Adrenal gland (tissue), 12 donors: Measurements from ENCODE around the gene PGS1. TPM values are rescaled to one million over a fixed set of nuclear protein-coding genes. Genes with fewer than 3 reads are reported as not detected.
A peak's percentile ranks its signal among the peaks of the same experiment; 100 is the strongest.

Experiments
- DNase-seq, 7 donors: peaks; one replicate each; pipeline ENCODE4 v3.0.0-alpha.2; 2019 to 2020
- H3K27ac ChIP-seq, 5 donors: fragments of 200-600 bp; sonication (generic) in 4 of 5; 1 replicate in 3 of 5; 2 replicates in 2 of 5; pipeline versions ENCODE4 v1.5.1 to v1.8.0; 2016 to 2020; ENCODE audit warnings: mild to moderate bottlenecking in 1 of 5
- H3K27me3 ChIP-seq: fragments of 200-600 bp; 2 replicates; pipeline ENCODE4 v1.8.0; 2021
- H3K36me3 ChIP-seq, 2 donors: fragments of 200-600 bp; replicated peaks in 1 of 2; 1 replicate in 1 of 2; 2 replicates in 1 of 2; pipeline versions ENCODE4 v1.5.1 to v1.8.0; 2018 to 2022
- H3K4me1 ChIP-seq, 2 donors: fragments of 200-600 bp; replicated peaks in 1 of 2; 1 replicate in 1 of 2; 2 replicates in 1 of 2; pipeline versions ENCODE4 v1.5.1 to v1.8.0; 2018 to 2021
- H3K4me3 ChIP-seq, 4 donors: fragments of 200-600 bp; sonication (generic) in 3 of 4; one replicate each; pipeline ENCODE4 v1.5.1; 2016 to 2018
- H3K9me3 ChIP-seq, 3 donors: fragments of 200-600 bp; sonication (generic) in 1 of 3; replicated peaks in 1 of 3; 1 replicate in 2 of 3; 2 replicates in 1 of 3; pipeline versions ENCODE4 v1.5.1 to v1.8.0; 2016 to 2021
- POLR2A ChIP-seq, 2 donors: fragments of 450-650 bp; IDR thresholded peaks; one replicate each; pipeline ENCODE4 v1.6.1; 2017; ENCODE audit warnings: antibody characterized with exemption in 2 of 2, mild to moderate bottlenecking in 2 of 2, moderate library complexity in 1 of 2
- whole genome bisulfite sequencing, 4 donors: extraction: QIAGEN DNeasy Blood & Tissue Kit in 2 of 4; methylation state at CpG; one replicate each; pipeline versions ENCODE4 v1.1.5 to v1.1.7; 2013 to 2017; 5-methylcytosine and 5-hydroxymethylcytosine counted together
- intact Hi-C, 2 donors: fragments of 100-400 bp; cut with DNase I; formaldehyde crosslinking; loops; one replicate each; pipeline versions ENCODE4 v1.14.1 to v1.15.0; 2022 to 2023
- polyA plus RNA-seq, 3 donors: library from polyadenylated mRNA; stranded (reverse); fragments of 200-250 nt in 2 of 3; fragments of 350-450 nt in 1 of 3; fragmentation: Illumina TruSeq in 1 of 3; extraction: RNeasy Lipid Tissue Mini Kit (QIAGEN cat#74804) in 1 of 3; gene quantifications; one replicate each; pipeline ENCODE4 v1.2.3, GENCODE V29; 2013 to 2014
- total RNA-seq, 9 donors: library from RNA; depleted of rRNA in 4 of 9; stranded (reverse); fragments of >200 nt in 4 of 9; fragments of 120-200 nt in 1 of 9; fragmentation: NEBNext Ultra II Directional in 1 of 9; extraction: Animal tissue kit (Norgen Biotek cat#: 25700) in 1 of 9; gene quantifications; one replicate each; pipeline versions ENCODE4 v1.1.0 to v1.2.4, GENCODE V29; 2013 to 2023
- TF ChIP-seq, protein P1 (sequence below), 6 experiments: fragments of 450-650 bp in 4 of 6; fragments of 200-600 bp in 2 of 6; sonication (generic) in 1 of 6; IDR thresholded peaks; 1 replicate in 5 of 6; 2 replicates in 1 of 6; pipeline versions ENCODE4 v1.5.1 to v1.8.0; 2016 to 2021; ENCODE audit warnings: antibody characterized with exemption in 6 of 6, mild to moderate bottlenecking in 2 of 6, moderate library complexity in 1 of 6
- donor health status: healthy with polysubstance abuse.
- donor health status: Bipolar disorder and iron deficiency.
- donor health status: DM: yes; HTN: yes; CAD: no.
- donor health status: DM: no; HTN: no; CAD: no.
- donor health status: DM: no; HTN: no; CAD: no.
- donor health status: DM: yes; HTN: yes; CAD: no.

PGS1 gene
- total and polyA plus RNA-seq, 12 donors, result 11.9 to 64.5 (median 31.0) TPM

DNA sequence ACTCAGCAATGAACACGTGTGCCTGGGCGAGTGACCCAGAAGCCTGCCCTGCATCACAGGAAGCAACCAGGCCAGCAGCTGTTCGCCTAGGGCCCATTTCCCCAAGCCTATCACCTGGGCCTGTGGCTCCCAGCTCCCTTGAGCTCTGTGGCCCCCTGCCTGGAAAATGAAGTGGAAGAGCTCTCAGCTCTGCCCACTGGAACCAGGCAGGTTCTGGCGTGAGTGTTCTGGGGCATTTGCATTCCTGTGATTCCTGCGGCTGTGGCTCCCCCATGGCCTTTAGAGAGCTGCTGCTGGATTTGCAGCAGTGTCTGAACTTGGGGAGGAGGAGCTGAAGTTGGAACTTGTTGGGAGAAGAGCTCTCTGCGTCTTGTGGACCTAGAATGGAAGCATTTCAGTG lies 22.8 kb downstream of the PGS1 start:
- H3K9me3 ChIP-seq, result no peaks in the 10 kb centered on the region
- intact Hi-C loops, result no loop called here
- peak overlapping the region in 2 of 5 donors; percentile 15 to 59 for H3K27ac ChIP-seq
- H3K4me3 ChIP-seq, result no peak overlapping the region
- peak in 1 of 7 donors; percentile 60 for DNase-seq
- WGBS, 4 donors, result 60 to 75% (median 63%) methylated on average over 4 to 6 of the region's 6 CpGs
- H3K36me3 ChIP-seq, result peaks cover 0 to 92% of the 10 kb centered on the region in 2 donors
- no peak for TF ChIP-seq POLR2A (IDR thresholded peaks at IDR 0.05)
- H3K27me3 ChIP-seq, result no peaks in the 10 kb centered on the region
- peaks cover 0 to 11% of the 10 kb centered on the region in 2 donors for H3K4me1 ChIP-seq

DNA sequence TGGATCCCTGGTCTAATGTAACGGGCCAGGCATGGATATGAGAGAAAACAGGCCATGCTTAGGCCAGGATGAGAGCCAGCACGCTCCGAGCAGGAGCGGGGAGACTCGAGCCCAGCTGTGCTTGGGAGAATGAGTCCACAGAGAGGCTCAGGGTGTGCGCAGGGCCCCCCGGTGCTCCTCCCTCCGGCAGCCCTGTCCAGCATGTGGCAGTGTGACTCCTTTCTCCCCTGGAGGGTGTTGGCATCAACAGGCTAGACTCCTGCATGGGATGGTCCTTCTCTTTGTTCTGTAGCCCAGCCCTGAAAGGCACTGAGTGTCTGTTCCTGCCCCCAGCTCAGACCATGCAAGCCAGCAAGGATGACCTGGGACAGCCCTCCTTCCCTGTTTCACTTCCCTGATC lies 23.4 kb downstream of the PGS1 start:
- H3K36me3 ChIP-seq, result peaks cover 0 to 88% of the 10 kb centered on the region in 2 donors
- H3K9me3 ChIP-seq, result no peaks in the 10 kb centered on the region
- TF ChIP-seq POLR2A (IDR thresholded peaks at IDR 0.05), result no peak
- TF ChIP-seq, protein P1, sequence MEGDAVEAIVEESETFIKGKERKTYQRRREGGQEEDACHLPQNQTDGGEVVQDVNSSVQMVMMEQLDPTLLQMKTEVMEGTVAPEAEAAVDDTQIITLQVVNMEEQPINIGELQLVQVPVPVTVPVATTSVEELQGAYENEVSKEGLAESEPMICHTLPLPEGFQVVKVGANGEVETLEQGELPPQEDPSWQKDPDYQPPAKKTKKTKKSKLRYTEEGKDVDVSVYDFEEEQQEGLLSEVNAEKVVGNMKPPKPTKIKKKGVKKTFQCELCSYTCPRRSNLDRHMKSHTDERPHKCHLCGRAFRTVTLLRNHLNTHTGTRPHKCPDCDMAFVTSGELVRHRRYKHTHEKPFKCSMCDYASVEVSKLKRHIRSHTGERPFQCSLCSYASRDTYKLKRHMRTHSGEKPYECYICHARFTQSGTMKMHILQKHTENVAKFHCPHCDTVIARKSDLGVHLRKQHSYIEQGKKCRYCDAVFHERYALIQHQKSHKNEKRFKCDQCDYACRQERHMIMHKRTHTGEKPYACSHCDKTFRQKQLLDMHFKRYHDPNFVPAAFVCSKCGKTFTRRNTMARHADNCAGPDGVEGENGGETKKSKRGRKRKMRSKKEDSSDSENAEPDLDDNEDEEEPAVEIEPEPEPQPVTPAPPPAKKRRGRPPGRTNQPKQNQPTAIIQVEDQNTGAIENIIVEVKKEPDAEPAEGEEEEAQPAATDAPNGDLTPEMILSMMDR (IDR thresholded peaks at IDR 0.05), result no peak
- no peak for DNase-seq
- intact Hi-C loops, result no loop called here
- no peak overlapping the region for H3K4me3 ChIP-seq
- peaks cover 0 to 11% of the 10 kb centered on the region in 2 donors for H3K4me1 ChIP-seq
- no peak overlapping the region for H3K27ac ChIP-seq
- WGBS, 4 donors, result 59 to 92% (median 73%) methylated on average over 5 to 8 of the region's 8 CpGs
- no peaks in the 10 kb centered on the region for H3K27me3 ChIP-seq

DNA sequence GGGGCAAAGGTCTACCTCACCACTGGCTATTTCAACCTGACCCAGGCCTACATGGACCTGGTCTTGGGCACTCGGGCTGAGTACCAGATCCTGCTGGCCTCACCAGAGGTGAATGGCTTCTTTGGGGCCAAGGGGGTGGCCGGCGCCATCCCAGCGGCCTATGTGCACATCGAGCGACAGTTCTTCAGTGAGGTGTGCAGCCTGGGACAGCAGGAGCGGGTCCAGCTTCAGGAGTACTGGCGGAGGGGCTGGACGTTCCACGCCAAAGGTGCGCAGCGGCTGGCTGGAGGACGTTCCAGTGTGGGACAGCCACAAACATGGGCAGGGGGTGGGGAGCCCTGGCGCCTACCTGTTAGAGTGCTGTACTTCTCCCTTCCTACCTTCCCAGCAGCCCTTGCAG lies 25.4 kb downstream of the PGS1 start:
- TF ChIP-seq, protein P1 (IDR thresholded peaks at IDR 0.05), result no peak
- TF ChIP-seq POLR2A (IDR thresholded peaks at IDR 0.05), result no peak
- WGBS, 4 donors, result 91 to 98% (median 93%) methylated on average over 12 to 14 of the region's 14 CpGs
- Histone ChIP-seq H3K27me3 (no peaks in the 10 kb centered on the region), H3K27ac (no peak overlapping the region), H3K4me3 (no peak overlapping the region), H3K9me3 (no peaks in the 10 kb centered on the region), H3K4me1 (peaks cover 0 to 15% of the 10 kb centered on the region in 2 donors), H3K36me3 (peaks cover 0 to 69% of the 10 kb centered on the region in 2 donors)
- intact Hi-C loops, result no loop called here
- DNase-seq, result no peak

DNA sequence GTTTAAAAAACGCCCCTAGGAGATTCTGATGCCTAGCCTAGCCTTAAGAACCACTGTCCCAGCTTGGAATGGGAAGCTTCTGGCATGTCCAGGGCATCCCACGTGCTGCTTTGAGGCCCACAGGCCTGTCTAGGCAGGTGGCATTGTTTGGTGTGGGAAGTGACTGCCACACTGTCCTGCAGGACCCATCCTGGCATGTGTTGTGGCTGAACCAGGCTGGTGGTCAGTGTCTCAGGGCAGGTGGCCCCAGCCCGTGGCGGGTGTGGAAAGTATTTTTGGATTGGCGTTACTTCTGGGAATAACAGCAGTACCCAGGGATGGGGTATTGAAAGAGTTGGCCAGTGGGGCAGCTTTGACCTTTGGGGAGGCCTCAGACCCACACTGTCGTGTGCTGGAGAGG lies 27.9 kb downstream of the PGS1 start:
- Histone ChIP-seq H3K4me1 (peaks cover 0 to 14% of the 10 kb centered on the region in 2 donors), H3K36me3 (peaks cover 0 to 43% of the 10 kb centered on the region in 2 donors), H3K27me3 (no peaks in the 10 kb centered on the region), H3K27ac (no peak overlapping the region), H3K9me3 (no peaks in the 10 kb centered on the region), H3K4me3 (no peak overlapping the region)
- WGBS, 4 donors, result 94 to 99% (median 97%) methylated on average over 6 of the region's 6 CpGs
- no peak for DNase-seq
- TF ChIP-seq, protein P1 (IDR thresholded peaks at IDR 0.05), result no peak
- TF ChIP-seq POLR2A (IDR thresholded peaks at IDR 0.05), result no peak
- intact Hi-C loops, result no loop called here

DNA sequence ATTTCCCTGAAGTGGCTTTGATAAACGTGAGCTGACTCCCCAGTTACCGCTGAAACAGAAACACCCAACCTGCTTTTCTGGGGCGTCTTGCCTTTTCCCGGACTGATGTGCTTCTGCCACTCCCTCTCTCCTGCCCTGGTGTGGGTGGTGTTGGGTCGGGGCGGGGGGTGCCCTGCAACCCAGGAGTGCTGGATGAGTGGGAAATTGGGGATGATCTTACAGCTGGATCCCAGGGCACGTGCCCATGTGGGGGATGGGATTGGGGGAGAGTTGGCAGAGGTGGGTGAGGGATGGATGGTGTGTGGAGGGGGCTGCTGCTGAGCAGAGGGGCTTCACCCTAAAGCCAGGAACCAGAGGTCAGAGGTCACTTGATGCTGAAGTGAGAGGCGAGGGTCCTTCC lies 28.5 kb downstream of the PGS1 start:
- H3K4me3 ChIP-seq, result no peak overlapping the region
- peaks cover 0 to 38% of the 10 kb centered on the region in 2 donors for H3K36me3 ChIP-seq
- TF ChIP-seq, protein P1 (IDR thresholded peaks at IDR 0.05), result no peak
- no peak for TF ChIP-seq POLR2A (IDR thresholded peaks at IDR 0.05)
- intact Hi-C loops, result no loop called here
- peaks cover 0 to 12% of the 10 kb centered on the region in 2 donors for H3K4me1 ChIP-seq
- DNase-seq, result no peak
- 91 to 94% (median 92%) methylated on average over 8 of the region's 8 CpGs for WGBS, 4 donors
- H3K9me3 ChIP-seq, result no peaks in the 10 kb centered on the region
- H3K27me3 ChIP-seq, result no peaks in the 10 kb centered on the region
- no peak overlapping the region for H3K27ac ChIP-seq
